GM12875 (cell line): ENCODE measurements around the gene MRRF.

ENCODE experiments used
- H3K4me3 ChIP-seq: one replicate; pipeline ENCODE4 v1.5.1; 2011; ENCODE audit warnings: low read depth, low read length, control low read depth
- TF ChIP-seq, protein P1 (sequence below): IDR thresholded peaks from 2 replicates; pipeline ENCODE4 v1.5.1; 2011; ENCODE audit warnings: low read depth, mild to moderate bottlenecking, control low read depth, inconsistent platforms, low read length, moderate library complexity, borderline replicate concordance; ENCODE audit not compliant: insufficient read depth

The MRRF gene

GRCh38 chr9:122277285-122277897 lies 12.7 kb downstream of the MRRF start:
- TF ChIP-seq, protein P1, sequence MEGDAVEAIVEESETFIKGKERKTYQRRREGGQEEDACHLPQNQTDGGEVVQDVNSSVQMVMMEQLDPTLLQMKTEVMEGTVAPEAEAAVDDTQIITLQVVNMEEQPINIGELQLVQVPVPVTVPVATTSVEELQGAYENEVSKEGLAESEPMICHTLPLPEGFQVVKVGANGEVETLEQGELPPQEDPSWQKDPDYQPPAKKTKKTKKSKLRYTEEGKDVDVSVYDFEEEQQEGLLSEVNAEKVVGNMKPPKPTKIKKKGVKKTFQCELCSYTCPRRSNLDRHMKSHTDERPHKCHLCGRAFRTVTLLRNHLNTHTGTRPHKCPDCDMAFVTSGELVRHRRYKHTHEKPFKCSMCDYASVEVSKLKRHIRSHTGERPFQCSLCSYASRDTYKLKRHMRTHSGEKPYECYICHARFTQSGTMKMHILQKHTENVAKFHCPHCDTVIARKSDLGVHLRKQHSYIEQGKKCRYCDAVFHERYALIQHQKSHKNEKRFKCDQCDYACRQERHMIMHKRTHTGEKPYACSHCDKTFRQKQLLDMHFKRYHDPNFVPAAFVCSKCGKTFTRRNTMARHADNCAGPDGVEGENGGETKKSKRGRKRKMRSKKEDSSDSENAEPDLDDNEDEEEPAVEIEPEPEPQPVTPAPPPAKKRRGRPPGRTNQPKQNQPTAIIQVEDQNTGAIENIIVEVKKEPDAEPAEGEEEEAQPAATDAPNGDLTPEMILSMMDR = no peak
- H3K4me3 ChIP-seq = no peak overlapping the region

DNA sequence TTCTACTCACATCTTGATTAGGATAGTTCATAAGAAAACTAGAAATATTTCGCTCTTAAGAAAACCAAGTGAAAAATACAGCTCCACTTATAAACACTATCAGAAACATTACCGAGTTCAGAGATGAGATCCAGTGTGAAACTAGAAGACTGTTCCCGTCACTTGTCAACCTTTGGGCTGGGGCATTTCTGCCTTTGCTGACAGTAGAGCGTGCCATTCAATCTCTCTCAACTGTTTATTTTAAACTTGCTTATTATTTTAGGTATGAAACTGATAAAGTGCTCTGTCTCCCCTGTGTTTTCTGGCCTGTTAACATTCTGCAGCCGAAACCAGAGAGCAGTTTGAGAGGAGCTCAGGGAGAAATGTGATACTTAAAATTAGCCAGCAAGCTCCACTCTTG lies 16.7 kb downstream of the MRRF start:
- TF ChIP-seq, protein P1 = no peak
- no peak overlapping the region for H3K4me3 ChIP-seq

DNA sequence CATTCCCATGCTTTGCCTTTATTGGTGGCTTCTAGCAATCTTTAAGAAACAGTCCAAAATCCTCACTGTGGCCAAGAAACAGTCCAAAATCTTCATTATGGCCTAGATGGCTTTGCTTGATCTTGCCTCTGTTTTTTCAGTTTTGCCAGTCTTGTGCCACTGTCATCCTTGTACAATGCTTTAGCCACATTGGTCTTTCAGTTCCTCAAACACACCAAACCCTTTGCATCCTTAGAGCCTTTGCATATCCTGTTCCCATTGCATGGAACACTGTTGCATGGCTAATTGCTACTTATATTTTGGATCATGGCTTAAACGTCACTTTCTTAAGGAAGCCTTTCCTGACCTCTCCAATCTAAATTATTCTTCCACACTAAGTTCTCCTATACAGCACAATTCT lies 22.1 kb downstream of the MRRF start:
- TF ChIP-seq, protein P1 = no peak
- H3K4me3 ChIP-seq = no peak overlapping the region

GRCh38 chr9:122287214-122287720 lies 22.6 kb downstream of the MRRF start:
- H3K4me3 ChIP-seq = no peak overlapping the region
- TF ChIP-seq, protein P1 = no peak

GRCh38 chr9:122291458-122291857 lies 26.8 kb downstream of the MRRF start:
- H3K4me3 ChIP-seq = no peak overlapping the region
- TF ChIP-seq, protein P1 = no peak

GRCh38 chr9:122294531-122294930 lies 29.8 kb downstream of the MRRF start:
- TF ChIP-seq, protein P1 = no peak

GRCh38 chr9:122297512-122297911 lies 32.8 kb downstream of the MRRF start:
- no peak overlapping the region for H3K4me3 ChIP-seq
- TF ChIP-seq, protein P1 = no peak

More at GRCh38 chr9:122294531-122294930, 29.8 kb downstream of the MRRF start:
- H3K4me3 ChIP-seq = no peak overlapping the region
